Suprapubic skin (tissue), 4 donors: Measurements from ENCODE around the gene ROS1.

Experiments used
- POLR2A ChIP-seq, 2 donors: fragments of 450-650 bp; IDR thresholded peaks; one replicate each; pipeline ENCODE4 v1.6.1; 2017; ENCODE audit warnings: antibody characterized with exemption in 2 of 2, mild to moderate bottlenecking in 2 of 2, moderate library complexity in 2 of 2
- POLR2AphosphoS5 ChIP-seq, 3 donors: sonication (generic); formaldehyde crosslinking; IDR thresholded peaks; one replicate each; pipeline ENCODE4 v1.6.1; 2017; ENCODE audit warnings: antibody characterized with exemption in 3 of 3

DNA sequence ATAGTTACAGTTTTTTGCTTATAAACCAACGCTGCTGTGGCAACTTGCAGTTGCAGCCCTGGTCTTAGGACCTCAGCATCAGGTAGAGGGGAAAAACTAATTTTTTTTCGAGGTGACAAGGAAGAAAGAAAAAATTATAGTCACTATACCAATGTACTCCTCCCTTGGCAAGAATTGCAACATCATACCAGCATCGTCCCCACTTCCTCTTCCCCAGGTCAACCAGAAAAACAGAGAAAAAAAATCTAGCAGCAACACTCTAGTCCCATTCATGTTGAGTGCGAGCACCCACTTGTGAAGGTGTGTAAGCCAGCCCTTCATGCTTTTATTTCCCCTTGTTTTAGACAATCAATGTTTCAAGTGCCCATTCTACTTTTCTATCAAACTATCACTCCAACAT is 43.6 kb upstream of the ROS1 start:
- TF ChIP-seq POLR2A (IDR thresholded peaks at IDR 0.05) (no peak), POLR2AphosphoS5 (IDR thresholded peaks at IDR 0.05) (no peak)
